Transverse colon (tissue), 3 donors: ENCODE data around the gene RINL.

Experiments
- EP300 ChIP-seq: sonication (generic); formaldehyde crosslinking; IDR thresholded peaks from one replicate; pipeline ENCODE4 v1.6.1; 2017; ENCODE audit warnings: antibody characterized with exemption, low read depth
- POLR2A ChIP-seq: fragments of 450-650 bp; IDR thresholded peaks from one replicate; pipeline ENCODE4 v1.6.1; 2016; ENCODE audit warnings: antibody characterized with exemption, mild to moderate bottlenecking, moderate library complexity
- TF ChIP-seq, protein P1 (sequence below), 5 experiments: fragments of 200-600 bp in 3 of 5; fragments of 450-650 bp in 2 of 5; sonication (generic) in 3 of 5; IDR thresholded peaks; 1 replicate in 2 of 5; 2 replicates in 3 of 5; pipeline ENCODE4 v1.5.1; 2016 to 2017; ENCODE audit warnings: antibody characterized with exemption in 5 of 5, inconsistent platforms in 3 of 5, mild to moderate bottlenecking in 2 of 5, moderate library complexity in 1 of 5

DNA sequence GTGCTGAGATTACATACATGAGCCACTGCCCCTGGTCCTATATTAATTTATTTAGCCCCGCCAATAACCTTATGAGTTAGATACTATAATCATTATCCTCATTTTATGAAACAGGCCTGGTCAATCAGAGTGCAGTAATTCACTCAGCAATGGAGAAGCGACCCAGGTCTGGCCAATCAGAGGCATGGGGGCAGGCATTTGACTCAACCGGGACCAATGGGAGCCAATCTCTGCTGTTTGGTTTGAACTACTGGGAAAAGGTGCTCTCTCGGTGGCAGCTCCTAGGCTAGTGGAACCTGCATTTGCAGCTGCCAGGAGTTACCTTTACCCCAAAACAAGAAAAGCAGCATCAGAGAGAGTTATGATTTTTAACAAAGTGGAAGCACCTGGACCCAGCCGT, 14.8 kb upstream of the RINL start:
- TF ChIP-seq EP300 = no peak
- TF ChIP-seq, protein P1, sequence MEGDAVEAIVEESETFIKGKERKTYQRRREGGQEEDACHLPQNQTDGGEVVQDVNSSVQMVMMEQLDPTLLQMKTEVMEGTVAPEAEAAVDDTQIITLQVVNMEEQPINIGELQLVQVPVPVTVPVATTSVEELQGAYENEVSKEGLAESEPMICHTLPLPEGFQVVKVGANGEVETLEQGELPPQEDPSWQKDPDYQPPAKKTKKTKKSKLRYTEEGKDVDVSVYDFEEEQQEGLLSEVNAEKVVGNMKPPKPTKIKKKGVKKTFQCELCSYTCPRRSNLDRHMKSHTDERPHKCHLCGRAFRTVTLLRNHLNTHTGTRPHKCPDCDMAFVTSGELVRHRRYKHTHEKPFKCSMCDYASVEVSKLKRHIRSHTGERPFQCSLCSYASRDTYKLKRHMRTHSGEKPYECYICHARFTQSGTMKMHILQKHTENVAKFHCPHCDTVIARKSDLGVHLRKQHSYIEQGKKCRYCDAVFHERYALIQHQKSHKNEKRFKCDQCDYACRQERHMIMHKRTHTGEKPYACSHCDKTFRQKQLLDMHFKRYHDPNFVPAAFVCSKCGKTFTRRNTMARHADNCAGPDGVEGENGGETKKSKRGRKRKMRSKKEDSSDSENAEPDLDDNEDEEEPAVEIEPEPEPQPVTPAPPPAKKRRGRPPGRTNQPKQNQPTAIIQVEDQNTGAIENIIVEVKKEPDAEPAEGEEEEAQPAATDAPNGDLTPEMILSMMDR (IDR thresholded peaks at IDR 0.05) = no peak
- TF ChIP-seq POLR2A = no peak
